Measurements from ENCODE around the gene MAML3. TPM values are rescaled to one million over a fixed set of nuclear protein-coding genes. Genes with fewer than 3 reads are reported as not detected.

MAML3 gene
- total and polyA plus RNA-seq, 7 experiments from 2014 or later: 0.53 to 9.4 (median 3.3) TPM

- Histone ChIP-seq H3K27ac (ENCODE audit: low read depth, low read length) (no peak overlapping the region), H3K27me3 (ENCODE audit: control insufficient read depth in 2 of 2, insufficient read depth in 2 of 2, low read length in 2 of 2) (no peaks in the 10 kb centered on the region), H3K36me3 (ENCODE audit: control insufficient read depth in 2 of 3, insufficient read depth in 3 of 3, low read length in 3 of 3) (no peaks in the 10 kb centered on the region), H3K4me3 (ENCODE audit: low read length) (no peak overlapping the region), H3K4me1 (ENCODE audit: control insufficient read depth in 2 of 2, insufficient read depth in 2 of 2, low read length in 2 of 2) (no peaks in the 10 kb centered on the region), H3K9me3 (ENCODE audit: control insufficient read depth in 2 of 3, low read length in 3 of 3) (no peaks in the 10 kb centered on the region)
- Mint-ChIP-seq H3K4me1 (peaks cover 0 to 14% (median 0%) of the 10 kb centered on the region in 7 donors), H3K4me3 (no peak overlapping the region), H3K27me3 (peaks cover 0 to 18% (median 0%) of the 10 kb centered on the region in 5 donors), H3K9me3 (peaks cover 0 to 3% (median 0%) of the 10 kb centered on the region in 11 donors), H3K36me3 (peaks cover 0 to 3% (median 0%) of the 10 kb centered on the region in 5 donors), H3K27ac (no peak overlapping the region)
- CTCF ChIA-PET: no interaction called here
- ATAC-seq (no peak), DNase-seq (no peak)
- POLR2A ChIA-PET: no interaction called here
- intact Hi-C loops (cut with micrococcal nuclease): no loop called here
Observed at GRCh38 chr4:139969635-139970266, 184.2 kb downstream of the MAML3 start.

- intact Hi-C loops (cut with micrococcal nuclease): no loop called here
- Mint-ChIP-seq H3K4me3 (no peak overlapping the region), H3K4me1 (peaks cover 0 to 14% (median 0%) of the 10 kb centered on the region in 7 donors), H3K36me3 (peaks cover 0 to 3% (median 0%) of the 10 kb centered on the region in 5 donors), H3K27me3 (peaks cover 0 to 22% (median 0%) of the 10 kb centered on the region in 5 donors), H3K27ac (no peak overlapping the region), H3K9me3 (peaks cover 0 to 3% (median 0%) of the 10 kb centered on the region in 11 donors)
- POLR2A ChIA-PET: no interaction called here
- Histone ChIP-seq H3K4me3 (ENCODE audit: low read length) (no peak overlapping the region), H3K9me3 (ENCODE audit: control insufficient read depth in 2 of 3, low read length in 3 of 3) (no peaks in the 10 kb centered on the region), H3K36me3 (ENCODE audit: control insufficient read depth in 2 of 3, insufficient read depth in 3 of 3, low read length in 3 of 3) (no peaks in the 10 kb centered on the region), H3K27me3 (ENCODE audit: control insufficient read depth in 2 of 2, insufficient read depth in 2 of 2, low read length in 2 of 2) (no peaks in the 10 kb centered on the region), H3K27ac (ENCODE audit: low read depth, low read length) (no peak overlapping the region), H3K4me1 (ENCODE audit: control insufficient read depth in 2 of 2, insufficient read depth in 2 of 2, low read length in 2 of 2) (no peaks in the 10 kb centered on the region)
- no peak for DNase-seq
- CTCF ChIA-PET: no interaction called here
- no peak for ATAC-seq
Observed at GRCh38 chr4:139968831-139969230, 185.2 kb downstream of the MAML3 start.

GRCh38 chr4:139966383-139966782 is 187.6 kb downstream of the MAML3 start:
- Histone ChIP-seq H3K4me1 (ENCODE audit: control insufficient read depth in 2 of 2, insufficient read depth in 2 of 2, low read length in 2 of 2) (no peaks in the 10 kb centered on the region), H3K9me3 (ENCODE audit: control insufficient read depth in 2 of 3, low read length in 3 of 3) (no peaks in the 10 kb centered on the region), H3K27ac (ENCODE audit: low read depth, low read length) (no peak overlapping the region), H3K36me3 (ENCODE audit: control insufficient read depth in 2 of 3, insufficient read depth in 3 of 3, low read length in 3 of 3) (no peaks in the 10 kb centered on the region), H3K4me3 (ENCODE audit: low read length) (no peak overlapping the region), H3K27me3 (ENCODE audit: control insufficient read depth in 2 of 2, insufficient read depth in 2 of 2, low read length in 2 of 2) (no peaks in the 10 kb centered on the region)
- peaks cover 0 to 2% (median 0%) of the 10 kb centered on the region in 11 donors for H3K9me3 Mint-ChIP-seq
- no peak overlapping the region for H3K27ac Mint-ChIP-seq
- H3K4me1 Mint-ChIP-seq: peaks cover 0 to 2% (median 0%) of the 10 kb centered on the region in 7 donors
- ATAC-seq: no peak
- peaks cover 0 to 32% (median 0%) of the 10 kb centered on the region in 5 donors for H3K27me3 Mint-ChIP-seq
- POLR2A ChIA-PET: no interaction called here
- H3K4me3 Mint-ChIP-seq: no peak overlapping the region
- no peak for DNase-seq
- intact Hi-C loops (cut with micrococcal nuclease): no loop called here
- CTCF ChIA-PET: no interaction called here
- H3K36me3 Mint-ChIP-seq: no peaks in the 10 kb centered on the region

GRCh38 chr4:139965789-139966188 is 188.2 kb downstream of the MAML3 start:
- H3K9me3 ChIP-seq (ENCODE audit: control insufficient read depth in 2 of 3, low read length in 3 of 3): no peaks in the 10 kb centered on the region
- H3K4me1 Mint-ChIP-seq: peaks cover 0 to 2% (median 0%) of the 10 kb centered on the region in 7 donors
- H3K36me3 ChIP-seq (ENCODE audit: control insufficient read depth in 2 of 3, insufficient read depth in 3 of 3, low read length in 3 of 3): no peaks in the 10 kb centered on the region
- no peaks in the 10 kb centered on the region for H3K4me1 ChIP-seq (ENCODE audit: control insufficient read depth in 2 of 2, insufficient read depth in 2 of 2, low read length in 2 of 2)
- ChIA-PET POLR2A (no interaction called here), CTCF (interaction anchor here (1.4 kb wide), 1 partner anchor 10 kb away, joined by 4 read pairs; no protein-coding TSS in a partner anchor)
- intact Hi-C loops (cut with micrococcal nuclease): no loop called here
- H3K27ac ChIP-seq (ENCODE audit: low read depth, low read length): no peak overlapping the region
- H3K4me3 ChIP-seq (ENCODE audit: low read length): no peak overlapping the region
- peaks cover 0 to 37% (median 0%) of the 10 kb centered on the region in 5 donors for H3K27me3 Mint-ChIP-seq
- no peak for DNase-seq
- no peaks in the 10 kb centered on the region for H3K27me3 ChIP-seq (ENCODE audit: control insufficient read depth in 2 of 2, insufficient read depth in 2 of 2, low read length in 2 of 2)
- H3K36me3 Mint-ChIP-seq: no peaks in the 10 kb centered on the region
- H3K27ac Mint-ChIP-seq: no peak overlapping the region
- no peak overlapping the region for H3K4me3 Mint-ChIP-seq
- H3K9me3 Mint-ChIP-seq: peaks cover 0 to 2% (median 0%) of the 10 kb centered on the region in 11 donors
- ATAC-seq: no peak

GRCh38 chr4:139963708-139964107 is 190.3 kb downstream of the MAML3 start:
- ATAC-seq (no peak), DNase-seq (no peak)
- no peaks in the 10 kb centered on the region for H3K36me3 ChIP-seq (ENCODE audit: control insufficient read depth in 2 of 3, insufficient read depth in 3 of 3, low read length in 3 of 3)
- POLR2A ChIA-PET: no interaction called here
- H3K4me1 ChIP-seq (ENCODE audit: control insufficient read depth in 2 of 2, insufficient read depth in 2 of 2, low read length in 2 of 2): no peaks in the 10 kb centered on the region
- CTCF ChIA-PET: no interaction called here
- Mint-ChIP-seq H3K9me3 (peaks cover 0 to 4% (median 0%) of the 10 kb centered on the region in 11 donors), H3K4me3 (no peak overlapping the region), H3K27ac (no peak overlapping the region), H3K36me3 (no peaks in the 10 kb centered on the region), H3K27me3 (peaks cover 0 to 53% (median 4%) of the 10 kb centered on the region in 5 donors), H3K4me1 (peaks cover 0 to 2% (median 0%) of the 10 kb centered on the region in 7 donors)
- no peak overlapping the region for H3K27ac ChIP-seq (ENCODE audit: low read depth, low read length)
- intact Hi-C loops (cut with micrococcal nuclease): no loop called here
- no peaks in the 10 kb centered on the region for H3K9me3 ChIP-seq (ENCODE audit: control insufficient read depth in 2 of 3, low read length in 3 of 3)
- no peaks in the 10 kb centered on the region for H3K27me3 ChIP-seq (ENCODE audit: control insufficient read depth in 2 of 2, insufficient read depth in 2 of 2, low read length in 2 of 2)
- no peak overlapping the region for H3K4me3 ChIP-seq (ENCODE audit: low read length)

- CTCF ChIA-PET: no interaction called here
- H3K27ac ChIP-seq (ENCODE audit: low read depth, low read length): no peak overlapping the region
- Mint-ChIP-seq H3K9me3 (peaks cover 0 to 4% (median 0%) of the 10 kb centered on the region in 11 donors), H3K36me3 (no peaks in the 10 kb centered on the region), H3K4me3 (no peak overlapping the region), H3K4me1 (peaks cover 0 to 2% (median 0%) of the 10 kb centered on the region in 7 donors), H3K27me3 (peaks cover 0 to 62% (median 4%) of the 10 kb centered on the region in 5 donors), H3K27ac (no peak overlapping the region)
- H3K9me3 ChIP-seq (ENCODE audit: control insufficient read depth in 2 of 3, low read length in 3 of 3): no peaks in the 10 kb centered on the region
- DNase-seq (no peak), ATAC-seq (no peak)
- intact Hi-C loops (cut with micrococcal nuclease): no loop called here
- H3K4me1 ChIP-seq (ENCODE audit: control insufficient read depth in 2 of 2, insufficient read depth in 2 of 2, low read length in 2 of 2): no peaks in the 10 kb centered on the region
- H3K36me3 ChIP-seq (ENCODE audit: control insufficient read depth in 2 of 3, insufficient read depth in 3 of 3, low read length in 3 of 3): no peaks in the 10 kb centered on the region
- H3K27me3 ChIP-seq (ENCODE audit: control insufficient read depth in 2 of 2, insufficient read depth in 2 of 2, low read length in 2 of 2): no peaks in the 10 kb centered on the region
- POLR2A ChIA-PET: no interaction called here
- no peak overlapping the region for H3K4me3 ChIP-seq (ENCODE audit: low read length)
Observed at GRCh38 chr4:139962130-139962684, 191.8 kb downstream of the MAML3 start.

All from naive thymus-derived CD4-positive, alpha-beta T cell (primary cell).